CD14-positive monocyte (primary cell): Measurements from ENCODE around the gene ITGB1. TPM values are rescaled to one million over a fixed set of nuclear protein-coding genes. Genes with fewer than 3 reads are reported as not detected.
A peak's percentile ranks its signal among the peaks of the same experiment; 100 is the strongest.

ENCODE experiments used
- DNase-seq, 3 donors: peaks; one replicate each; pipeline ENCODE4 v3.0.0-alpha.2; 2011 to 2022
- H2AFZ ChIP-seq: 2 replicates; pipeline ENCODE4 v1.6.0; 2012; ENCODE audit warnings: mild to moderate bottlenecking, low read depth, low read length, inconsistent platforms; ENCODE audit not compliant: insufficient read depth, poor library complexity, severe bottlenecking
- H3K27ac ChIP-seq, 2 donors: 1 replicate in 1 of 2; 2 replicates in 1 of 2; pipeline ENCODE4 v1.5.1; 2012 to 2013; ENCODE audit warnings: low read length in 2 of 2, control low read depth in 1 of 2, inconsistent platforms in 1 of 2, low read depth in 1 of 2, mild to moderate bottlenecking in 1 of 2
- H3K27me3 ChIP-seq, 2 donors: one replicate each; pipeline versions ENCODE4 v1.6.0 to v1.6.1; 2011 to 2013; ENCODE audit warnings: low read length in 2 of 2; ENCODE audit not compliant: control insufficient read depth in 2 of 2, insufficient read depth in 2 of 2
- H3K36me3 ChIP-seq, 2 donors: replicated peaks in 1 of 2; 1 replicate in 1 of 2; 2 replicates in 1 of 2; pipeline versions ENCODE4 v1.5.1 to v1.6.1; 2012 to 2013; ENCODE audit warnings: low read length in 2 of 2, control low read depth in 1 of 2, inconsistent platforms in 1 of 2, mild to moderate bottlenecking in 1 of 2; ENCODE audit not compliant: insufficient read depth in 2 of 2, control insufficient read depth in 1 of 2
- H3K4me1 ChIP-seq, 2 donors: 1 replicate in 1 of 2; 2 replicates in 1 of 2; pipeline versions ENCODE4 v1.5.1 to v1.6.1; 2012 to 2013; ENCODE audit warnings: low read length in 2 of 2, control low read depth in 1 of 2, inconsistent platforms in 1 of 2, mild to moderate bottlenecking in 1 of 2, moderate library complexity in 1 of 2; ENCODE audit not compliant: insufficient read depth in 2 of 2, control insufficient read depth in 1 of 2
- H3K4me2 ChIP-seq: replicated peaks from 2 replicates; pipeline ENCODE3; 2012; ENCODE audit warnings: low read length, moderate library complexity, mild to moderate bottlenecking; ENCODE audit not compliant: poor library complexity, severe bottlenecking; ENCODE audit errors: extremely low read depth
- H3K4me3 ChIP-seq, 3 experiments: fragments of 200-600 bp in 1 of 3; sonication (generic) in 1 of 3; replicated peaks in 1 of 3; 1 replicate in 2 of 3; 2 replicates in 1 of 3; pipeline ENCODE4 v1.5.1; 2011 to 2013; ENCODE audit warnings: low read length in 3 of 3, mild to moderate bottlenecking in 3 of 3, control low read depth in 2 of 3, low read depth in 2 of 3, inconsistent platforms in 1 of 3, moderate library complexity in 1 of 3
- H3K79me2 ChIP-seq: 2 replicates; pipeline ENCODE4 v1.6.0; 2012; ENCODE audit warnings: mild to moderate bottlenecking, control low read depth, inconsistent platforms, low read length, moderate library complexity; ENCODE audit not compliant: insufficient read depth
- H3K9ac ChIP-seq: 2 replicates; pipeline ENCODE4 v1.6.0; 2017; ENCODE audit warnings: low read length, mild to moderate bottlenecking; ENCODE audit not compliant: insufficient read depth, poor library complexity, severe bottlenecking
- H3K9me3 ChIP-seq, 2 donors: replicated peaks in 1 of 2; 1 replicate in 1 of 2; 2 replicates in 1 of 2; pipeline versions ENCODE4 v1.5.1 to v1.6.1; 2012 to 2013; ENCODE audit warnings: low read length in 2 of 2, control low read depth in 1 of 2; ENCODE audit not compliant: control insufficient read depth in 1 of 2, insufficient read depth in 1 of 2
- H4K20me1 ChIP-seq: 2 replicates; pipeline ENCODE4 v1.6.0; 2012; ENCODE audit warnings: mild to moderate bottlenecking, low read length, control low read depth, moderate library complexity; ENCODE audit not compliant: insufficient read depth
- H3K27ac Mint-ChIP-seq, 7 donors: one replicate each; pipeline ENCODE4 v1.8.0; 2020; ENCODE audit warnings: mild to moderate bottlenecking in 7 of 7, mixed read lengths in 7 of 7, moderate library complexity in 6 of 7, inconsistent platforms in 2 of 7
- H3K27me3 Mint-ChIP-seq, 3 donors: one replicate each; pipeline ENCODE4 v1.8.0; 2021 to 2022; ENCODE audit warnings: low read depth in 3 of 3, mild to moderate bottlenecking in 3 of 3, mixed read lengths in 3 of 3, moderate library complexity in 3 of 3, inconsistent platforms in 1 of 3
- H3K36me3 Mint-ChIP-seq, 2 donors: one replicate each; pipeline ENCODE4 v1.8.0; 2020; ENCODE audit warnings: mixed read lengths in 2 of 2, inconsistent platforms in 1 of 2, mild to moderate bottlenecking in 1 of 2
- H3K4me1 Mint-ChIP-seq: one replicate; pipeline ENCODE4 v1.8.0; 2020; ENCODE audit warnings: mild to moderate bottlenecking, mixed read lengths
- H3K4me3 Mint-ChIP-seq, 2 donors: one replicate each; pipeline ENCODE4 v1.8.0; 2020; ENCODE audit warnings: mild to moderate bottlenecking in 2 of 2, mixed read lengths in 2 of 2, moderate library complexity in 1 of 2
- H3K9me3 Mint-ChIP-seq, 7 donors: one replicate each; pipeline ENCODE4 v1.8.0; 2020 to 2022; ENCODE audit warnings: mixed read lengths in 7 of 7, mild to moderate bottlenecking in 6 of 7, moderate library complexity in 6 of 7, inconsistent platforms in 2 of 7
- CTCF ChIP-seq: fragments of 200-600 bp; IDR thresholded peaks from one replicate; pipeline ENCODE4 v1.8.0; 2022; ENCODE audit warnings: antibody characterized with exemption, mild to moderate bottlenecking
- WGBS: methylation state at CpG from one replicate; pipeline ENCODE4 v1.1.5; 2013; ENCODE audit warnings: missing lambda C conversion rate; ENCODE audit not compliant: insufficient coverage; 5-methylcytosine and 5-hydroxymethylcytosine counted together
- intact Hi-C, 2 donors: fragments of 100-400 bp; cut with micrococcal nuclease; formaldehyde crosslinking; loops; one replicate each; pipeline versions ENCODE4 v1.15.0 to v1.15.1; 2023
- polyA plus RNA-seq, 3 donors: library from polyadenylated mRNA; depleted of rRNA in 1 of 3; unstranded in 2 of 3; stranded (reverse) in 1 of 3; fragments of 300-500 nt in 2 of 3; fragments of >200 nt in 1 of 3; fragmentation: Illumina TruSeq in 2 of 3; gene quantifications; 1 replicate in 2 of 3; 2 replicates in 1 of 3; pipeline ENCODE4 v1.2.3, GENCODE V29; 2012 to 2021

The ITGB1 gene
- polyA plus RNA-seq, 3 donors: 58.2 to 157 (median 127) TPM

GRCh38 chr10:32929634-32930033, 28.4 kb downstream of the ITGB1 start:
- peaks cover 0 to 2% (median 0%) of the 10 kb centered on the region in 3 donors for H3K27me3 Mint-ChIP-seq
- no peak for DNase-seq
- H3K9me3 Mint-ChIP-seq: peaks cover 0 to 3% (median 0%) of the 10 kb centered on the region in 7 donors
- Histone ChIP-seq H3K9me3 (no peaks in the 10 kb centered on the region), H3K36me3 (peaks cover 71 to 97% of the 10 kb centered on the region in 2 donors), H2AFZ (no peak overlapping the region), H3K27ac (no peak overlapping the region), H3K79me2 (no peaks in the 10 kb centered on the region), H3K27me3 (no peaks in the 10 kb centered on the region), H4K20me1 (peaks cover 29% of the 10 kb centered on the region), H3K9ac (no peak overlapping the region), H3K4me1 (no peaks in the 10 kb centered on the region), H3K4me2 (no peak overlapping the region), H3K4me3 (no peak overlapping the region)
- no peak overlapping the region for H3K4me3 Mint-ChIP-seq
- intact Hi-C loops: no loop called here
- peaks cover 72 to 76% of the 10 kb centered on the region in 2 donors for H3K36me3 Mint-ChIP-seq
- WGBS: 95% methylated on average over 3 of the region's 6 CpGs
- H3K27ac Mint-ChIP-seq: peak overlapping the region in 1 of 7 donors; percentile 54
- TF ChIP-seq CTCF: no peak
- H3K4me1 Mint-ChIP-seq: no peaks in the 10 kb centered on the region

GRCh38 chr10:32927750-32928149, 30.3 kb downstream of the ITGB1 start:
- H3K4me3 Mint-ChIP-seq: no peak overlapping the region
- intact Hi-C loops: no loop called here
- H3K27ac Mint-ChIP-seq: no peak overlapping the region
- H3K9me3 Mint-ChIP-seq: peaks cover 0 to 3% (median 0%) of the 10 kb centered on the region in 7 donors
- H3K9me3 ChIP-seq: no peaks in the 10 kb centered on the region
- H3K4me2 ChIP-seq: no peak overlapping the region
- H3K36me3 ChIP-seq: peaks cover 72 to 97% of the 10 kb centered on the region in 2 donors
- no peak for TF ChIP-seq CTCF
- no CpG with 5 or more reads among the region's 3 CpGs for WGBS
- DNase-seq: no peak
- H3K9ac ChIP-seq: no peak overlapping the region
- H2AFZ ChIP-seq: no peak overlapping the region
- no peaks in the 10 kb centered on the region for H3K4me1 Mint-ChIP-seq
- peaks cover 0 to 2% (median 0%) of the 10 kb centered on the region in 3 donors for H3K27me3 Mint-ChIP-seq
- no peak overlapping the region for H3K4me3 ChIP-seq
- no peaks in the 10 kb centered on the region for H3K4me1 ChIP-seq
- H3K79me2 ChIP-seq: no peaks in the 10 kb centered on the region
- H3K36me3 Mint-ChIP-seq: peaks cover 77 to 83% of the 10 kb centered on the region in 2 donors
- no peak overlapping the region for H3K27ac ChIP-seq
- no peaks in the 10 kb centered on the region for H3K27me3 ChIP-seq
- peaks cover 10% of the 10 kb centered on the region for H4K20me1 ChIP-seq
